ENCODE results near the gene FN3K.
"Not testable (repeated sequence)": the region's sequence is repeated elsewhere in the genome, so short reads cannot be mapped to it uniquely, and the experiment has no call there.

FN3K gene

DNA sequence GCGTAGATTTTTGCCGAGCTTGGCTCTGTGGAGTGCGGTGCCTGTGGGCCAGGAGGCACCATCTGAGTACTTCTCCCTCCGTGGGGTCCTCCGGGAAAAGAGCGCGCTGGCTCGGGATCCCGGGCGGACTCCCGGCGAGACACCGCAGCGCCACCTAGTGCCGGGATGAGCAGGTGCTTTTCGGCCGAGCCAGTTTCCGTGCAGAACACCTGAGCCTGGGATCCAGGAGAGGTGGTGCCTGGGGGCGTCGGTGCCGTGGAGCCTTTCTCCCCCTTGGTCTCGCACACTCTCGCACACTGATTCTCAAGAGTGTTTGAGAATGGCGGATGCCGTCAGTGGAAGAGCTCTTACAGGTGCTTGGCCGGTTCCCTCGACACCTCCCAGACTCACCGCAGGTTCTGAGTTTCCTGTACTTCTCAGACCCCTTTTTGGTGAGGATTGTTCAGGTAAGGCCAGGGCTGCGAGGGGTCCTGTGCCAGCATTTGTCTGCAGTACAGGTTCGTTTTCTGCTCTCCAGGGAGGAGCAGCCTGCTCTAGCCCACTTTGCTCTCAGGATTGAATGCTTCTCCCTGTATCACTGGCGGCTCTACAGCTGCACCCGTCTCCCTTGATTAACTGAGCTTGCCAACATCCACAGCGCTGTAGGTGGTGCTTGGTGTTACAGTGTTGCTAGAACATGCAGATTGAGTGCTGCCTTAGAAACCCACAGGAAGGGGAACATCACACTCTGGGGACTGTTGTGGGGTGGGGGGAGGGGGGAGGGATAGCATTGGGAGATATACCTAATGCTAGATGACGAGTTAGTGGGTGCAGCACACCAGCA, 39.8 kb downstream of the FN3K start:
- no peak for DNase-seq (ENCODE audit: low read depth)

DNA sequence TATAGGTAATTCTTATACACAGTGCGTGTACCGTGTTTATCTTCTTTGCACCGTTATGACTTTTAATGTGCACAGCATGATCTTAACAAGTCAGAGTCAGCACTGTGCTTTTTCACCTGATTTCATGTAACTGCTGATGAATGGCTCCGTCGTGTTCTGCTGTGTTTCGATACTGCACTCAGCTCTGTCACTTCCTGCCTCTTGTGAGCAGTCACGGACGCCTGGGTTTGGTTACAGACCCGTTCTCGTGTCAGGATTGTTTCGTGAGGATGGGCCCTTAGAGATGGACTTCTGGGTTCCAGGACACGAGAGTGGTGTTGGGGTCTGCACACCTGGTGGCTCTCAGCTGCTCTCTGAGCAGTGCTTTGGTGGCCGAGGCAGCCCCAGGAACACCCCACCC, 41.0 kb downstream of the FN3K start:
- DNase-seq (ENCODE audit: low read depth), result no peak

DNA sequence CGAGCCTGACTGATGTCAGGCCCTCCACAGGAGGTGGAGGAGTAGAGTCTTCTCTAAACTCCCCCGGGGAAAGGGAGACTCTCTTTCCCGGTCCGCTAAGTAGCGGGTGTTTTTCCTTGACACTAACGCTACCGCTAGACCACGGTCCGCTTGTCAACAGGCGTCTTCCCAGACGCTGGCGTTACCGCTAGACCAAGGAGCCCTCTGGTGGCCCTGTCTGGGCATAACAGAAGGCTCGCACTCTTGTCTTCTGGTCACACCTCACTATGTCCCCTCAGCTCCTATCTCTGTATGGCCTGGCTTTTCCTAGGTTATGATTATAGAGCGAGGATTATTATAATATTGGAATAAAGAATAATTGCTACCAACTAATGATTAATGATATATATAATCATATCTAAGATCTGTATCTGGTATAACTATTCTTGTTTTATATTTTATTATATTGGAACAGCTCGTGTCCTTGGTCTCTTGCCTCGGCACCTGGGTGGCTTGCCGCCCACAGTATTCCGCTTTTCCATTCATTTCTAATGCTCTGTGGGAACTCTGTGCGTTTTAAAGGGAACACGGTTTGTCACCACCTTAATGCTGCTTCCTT, 42.5 kb downstream of the FN3K start:
- DNase-seq (ENCODE audit: low read depth), result not testable (repeated sequence)

DNA sequence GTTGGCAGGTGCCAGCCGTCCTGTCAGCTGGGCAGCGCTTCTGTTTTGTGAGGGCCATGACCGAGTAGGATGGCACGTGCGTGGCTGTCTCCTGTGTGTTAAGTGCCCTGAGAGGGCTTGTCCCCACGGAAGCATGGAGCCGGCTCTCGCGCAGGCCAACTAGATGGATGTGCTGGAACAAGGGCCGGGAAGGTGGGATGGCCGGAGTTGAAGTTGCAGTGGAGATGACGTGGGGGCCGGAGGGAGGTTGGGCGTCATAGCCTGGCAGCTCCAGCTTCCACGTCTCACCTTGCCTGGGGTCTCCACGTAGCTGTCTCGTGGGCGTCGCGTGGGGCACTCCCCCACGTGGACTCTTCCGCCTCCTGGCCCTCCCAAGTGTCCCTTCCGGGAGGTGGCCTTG, 44.1 kb downstream of the FN3K start:
- DNase-seq (ENCODE audit: low read depth), result no peak

DNA sequence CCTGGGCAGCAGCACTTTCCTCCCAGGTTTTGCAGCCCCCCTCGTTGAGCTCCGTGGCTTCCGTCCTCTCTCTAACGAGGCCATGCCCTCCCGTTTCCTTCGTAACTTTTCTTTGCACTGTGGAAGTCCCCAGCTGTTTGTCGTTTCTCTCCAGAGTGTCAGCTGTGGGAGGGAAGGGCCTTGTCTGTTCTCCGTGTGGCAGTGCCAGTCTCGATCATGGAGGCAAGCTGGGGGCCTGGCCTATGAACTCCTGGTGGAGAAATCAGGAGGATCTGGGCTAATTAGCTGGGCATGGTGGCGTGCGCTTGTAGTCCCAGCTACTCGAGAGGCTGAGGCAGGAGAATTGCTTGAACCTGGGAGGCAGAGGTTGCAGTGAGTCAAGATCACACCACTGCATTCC, 44.8 kb downstream of the FN3K start:
- no peak for DNase-seq (ENCODE audit: low read depth)

DNA sequence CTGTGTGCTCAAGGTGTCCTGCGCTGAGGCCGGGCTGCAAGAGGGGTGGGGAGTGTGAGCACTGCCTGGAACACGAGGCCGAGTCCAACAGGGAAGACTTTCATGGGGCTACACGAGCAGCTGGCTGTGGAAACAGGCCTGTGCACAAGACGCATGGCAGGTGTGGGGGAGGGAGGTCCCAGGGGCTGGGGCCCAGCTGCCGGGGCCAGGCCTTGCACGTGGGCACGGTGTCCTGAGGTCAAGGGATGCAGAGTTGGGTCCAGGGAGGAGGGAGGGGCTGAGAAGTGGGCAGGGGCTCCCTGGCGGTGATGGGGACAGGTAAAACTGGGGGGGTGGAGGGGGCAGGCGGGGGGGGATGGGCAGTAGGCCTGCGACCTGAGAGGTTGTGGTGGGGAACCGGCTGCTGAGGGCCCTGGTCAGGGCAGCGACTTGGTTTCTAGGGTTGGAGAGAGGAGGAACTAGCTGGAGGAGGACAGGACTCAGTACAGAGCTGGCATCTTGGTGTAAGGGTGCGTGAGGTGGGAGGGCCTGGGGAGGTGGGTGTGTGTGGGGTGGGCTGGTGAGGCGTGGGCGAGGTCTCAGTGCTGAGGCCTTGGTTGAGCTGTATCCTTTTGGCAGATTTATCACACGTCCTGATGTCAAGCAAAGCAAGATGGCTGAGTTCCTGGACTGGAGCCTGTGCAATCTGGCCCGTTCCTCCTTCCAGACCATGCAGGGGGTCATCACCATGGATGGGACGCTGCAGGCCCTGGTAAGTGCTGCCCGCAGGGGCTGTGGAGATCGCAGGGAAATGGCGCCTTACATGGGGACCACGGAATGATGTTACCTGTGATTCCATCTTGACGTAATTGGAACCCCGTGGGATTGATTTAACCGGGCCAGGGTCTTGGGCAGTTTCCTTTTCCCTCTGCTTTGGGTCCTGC, 45.8 kb downstream of the FN3K start:
- no peak for DNase-seq (ENCODE audit: low read depth)

DNA sequence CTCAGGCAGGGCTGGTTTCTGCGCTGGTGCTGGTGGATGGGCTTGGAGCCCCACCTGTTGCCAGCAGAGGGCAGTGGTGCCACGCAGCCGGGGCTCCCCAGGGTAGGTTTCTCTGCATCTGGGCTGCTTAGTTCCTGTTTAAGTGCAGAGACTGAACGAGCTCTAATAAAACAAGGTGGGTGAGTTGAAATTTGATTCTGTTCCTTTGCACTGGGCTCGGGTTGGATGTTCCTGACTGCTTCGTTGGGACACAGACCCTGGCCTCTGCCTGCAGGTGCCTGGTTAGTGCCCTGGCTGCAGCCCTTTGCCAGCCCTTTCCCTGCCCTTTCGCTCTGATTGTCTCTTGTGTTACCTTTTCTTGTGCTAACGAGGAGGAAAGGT, 46.5 kb downstream of the FN3K start:
- DNase-seq (ENCODE audit: low read depth), result peak; percentile 70

DNA sequence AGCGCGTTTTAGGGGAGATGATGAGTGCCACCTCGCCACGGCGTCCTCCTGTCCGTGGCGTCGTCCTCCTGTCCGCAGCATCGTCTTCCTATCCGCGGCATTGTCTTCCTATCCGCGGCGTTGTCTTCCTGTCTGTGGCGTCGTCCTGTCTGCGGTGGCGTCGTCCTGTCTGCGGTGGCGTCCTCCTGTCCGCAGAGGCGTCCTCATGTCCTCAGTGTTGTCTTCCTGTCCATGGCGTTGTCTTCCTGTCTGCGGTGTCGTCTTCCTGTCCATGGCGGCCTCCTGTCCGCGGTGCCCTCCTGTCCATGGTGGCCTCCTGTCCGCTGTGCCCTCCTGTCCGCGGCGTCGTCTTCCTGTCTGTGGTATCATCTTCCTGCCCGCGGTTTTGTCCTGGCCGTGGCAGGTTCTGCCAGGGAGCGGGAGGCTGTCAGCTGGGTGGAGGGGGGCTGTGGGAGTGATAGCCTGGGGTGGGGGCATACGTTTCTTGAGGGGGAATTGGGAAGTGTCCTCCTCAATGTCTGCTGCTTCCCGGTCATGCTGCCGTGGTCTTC, 47.3 kb downstream of the FN3K start:
- DNase-seq (ENCODE audit: low read depth), result no peak

DNA sequence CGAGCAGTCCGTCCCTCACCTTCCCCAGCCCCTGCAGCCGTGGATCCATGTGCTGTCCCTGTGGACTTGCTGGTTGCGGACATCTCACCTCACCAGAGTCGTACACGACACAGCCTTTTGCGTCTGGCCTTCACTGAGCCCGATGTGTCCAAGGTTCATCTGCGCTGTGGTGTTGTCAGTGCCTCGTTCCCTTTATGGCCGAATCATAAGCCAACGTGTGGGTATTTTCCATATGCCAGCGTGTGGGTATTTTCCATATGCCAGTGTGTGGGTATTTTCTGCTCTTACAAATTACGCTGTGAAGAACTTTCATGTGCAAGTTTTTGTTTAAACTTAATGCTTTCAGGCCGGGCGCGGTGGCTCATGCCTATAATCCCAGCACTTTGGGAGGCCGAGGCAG, 48.1 kb downstream of the FN3K start:
- no peak for DNase-seq (ENCODE audit: low read depth)

DNA sequence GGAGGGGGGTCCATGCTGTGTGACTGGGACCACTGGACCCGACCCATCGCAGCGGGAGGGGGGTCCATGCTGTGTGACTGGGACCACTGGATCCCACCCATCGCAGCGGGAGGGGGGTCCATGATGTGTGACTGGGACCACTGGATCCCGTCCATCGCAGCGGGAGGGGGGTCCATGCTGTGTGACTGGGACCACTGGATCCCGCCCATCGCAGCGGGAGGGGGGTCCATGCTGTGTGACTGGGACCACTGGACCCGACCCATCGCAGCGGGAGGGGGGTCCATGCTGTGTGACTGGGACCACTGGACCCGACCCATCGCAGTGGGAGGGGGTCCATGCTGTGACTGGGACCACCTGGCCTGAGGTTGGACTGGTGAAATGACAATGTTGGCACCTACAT, 50.2 kb downstream of the FN3K start:
- not testable (repeated sequence) for DNase-seq (ENCODE audit: low read depth)

DNA sequence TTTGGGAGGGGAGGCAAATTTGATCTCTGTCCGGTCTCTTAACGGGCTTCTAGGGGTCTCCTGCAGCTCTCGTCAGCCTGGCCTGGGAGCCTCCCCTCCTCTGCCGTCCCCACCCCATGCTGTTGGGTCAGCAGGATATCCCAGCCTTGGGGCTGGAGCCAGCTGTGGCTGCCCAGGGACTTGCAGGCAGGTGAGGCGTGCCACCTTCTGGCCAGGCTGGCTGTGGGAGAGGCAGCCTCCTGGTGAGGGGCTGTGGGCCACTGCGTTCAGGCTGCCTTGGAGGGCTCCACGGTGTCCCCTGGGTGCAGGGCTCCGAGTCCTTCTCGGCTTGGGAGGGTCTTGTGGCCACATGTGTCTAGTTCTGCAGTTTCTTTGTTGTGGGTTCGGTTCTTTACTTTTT, 51.0 kb downstream of the FN3K start:
- no peak for DNase-seq (ENCODE audit: low read depth)

DNA sequence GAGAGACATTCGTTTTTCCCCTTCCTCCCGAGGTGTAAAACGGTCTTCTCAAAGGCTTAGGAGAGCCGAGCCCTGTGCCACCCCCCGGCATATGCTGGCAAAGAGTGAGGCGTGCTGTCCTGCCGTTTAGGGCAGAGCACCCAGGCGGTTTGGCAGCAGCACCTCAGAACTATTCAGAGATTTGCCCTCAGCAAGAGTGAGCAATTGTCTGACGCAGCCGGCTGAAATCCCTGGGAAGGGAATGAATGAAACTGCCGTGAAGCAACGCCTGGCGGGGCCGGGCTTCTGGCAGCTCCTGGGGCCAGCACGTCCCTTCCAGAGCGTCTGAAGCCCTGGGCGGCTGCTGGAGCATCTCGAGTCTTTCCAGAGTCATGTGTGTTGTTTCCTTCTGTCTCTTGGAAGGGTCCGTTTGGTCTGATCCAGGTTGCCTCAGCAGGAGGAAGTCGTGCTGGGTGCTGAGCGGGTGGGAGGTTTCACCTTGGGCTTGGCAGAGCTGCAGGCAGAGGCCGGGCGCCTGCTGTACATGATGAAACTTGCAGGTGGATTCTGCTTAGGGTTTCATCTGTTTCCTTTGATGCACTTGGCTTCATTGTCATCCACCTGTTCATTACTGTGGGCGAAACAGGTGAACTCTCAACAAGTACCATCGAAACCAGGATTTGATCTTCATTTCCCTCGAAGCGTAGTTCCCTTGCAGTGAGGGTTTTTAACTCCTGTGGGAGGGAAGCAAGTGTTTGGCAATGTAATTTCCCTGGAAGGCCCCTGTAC, 51.9 kb downstream of the FN3K start:
- no peak for DNase-seq (ENCODE audit: low read depth)

DNA sequence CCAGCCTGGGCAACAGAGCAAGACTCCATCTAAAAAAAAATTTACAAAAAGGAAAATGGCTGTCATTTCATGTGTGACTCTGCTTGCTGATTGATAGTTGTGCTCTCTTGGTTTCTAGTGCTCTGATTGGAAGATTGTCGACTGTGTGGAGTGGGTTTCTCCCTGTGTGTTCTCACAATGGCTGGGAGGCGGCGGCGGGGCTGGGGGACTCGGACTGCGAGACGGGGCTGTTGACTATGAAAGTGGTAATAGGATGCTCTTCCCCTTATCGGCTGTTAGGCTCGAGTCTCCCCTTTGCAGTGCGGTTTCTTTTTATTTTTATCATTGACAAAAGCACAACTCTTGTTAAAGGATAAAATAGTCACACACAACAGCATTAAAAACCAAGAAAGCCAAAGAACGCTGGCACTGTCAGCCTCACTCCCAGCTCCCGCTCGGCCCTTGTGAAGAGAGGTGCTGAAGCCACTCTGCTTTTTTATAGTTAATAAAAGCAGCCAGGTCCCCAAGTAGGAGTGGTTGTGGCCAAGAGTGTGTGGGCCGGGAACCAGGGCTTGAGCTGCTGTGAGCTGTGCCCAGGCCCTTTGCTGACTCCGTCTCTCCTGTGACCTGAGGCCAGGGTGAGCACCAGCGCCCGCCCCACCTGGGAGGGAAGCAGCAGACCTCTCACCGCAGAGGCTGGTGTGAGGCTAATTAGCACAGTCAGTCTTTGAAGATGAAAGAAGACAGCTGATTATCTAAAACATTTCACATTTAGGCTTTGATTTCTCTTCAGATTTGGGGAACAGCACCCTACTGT, 53.0 kb downstream of the FN3K start:
- DNase-seq (ENCODE audit: low read depth), result no peak

DNA sequence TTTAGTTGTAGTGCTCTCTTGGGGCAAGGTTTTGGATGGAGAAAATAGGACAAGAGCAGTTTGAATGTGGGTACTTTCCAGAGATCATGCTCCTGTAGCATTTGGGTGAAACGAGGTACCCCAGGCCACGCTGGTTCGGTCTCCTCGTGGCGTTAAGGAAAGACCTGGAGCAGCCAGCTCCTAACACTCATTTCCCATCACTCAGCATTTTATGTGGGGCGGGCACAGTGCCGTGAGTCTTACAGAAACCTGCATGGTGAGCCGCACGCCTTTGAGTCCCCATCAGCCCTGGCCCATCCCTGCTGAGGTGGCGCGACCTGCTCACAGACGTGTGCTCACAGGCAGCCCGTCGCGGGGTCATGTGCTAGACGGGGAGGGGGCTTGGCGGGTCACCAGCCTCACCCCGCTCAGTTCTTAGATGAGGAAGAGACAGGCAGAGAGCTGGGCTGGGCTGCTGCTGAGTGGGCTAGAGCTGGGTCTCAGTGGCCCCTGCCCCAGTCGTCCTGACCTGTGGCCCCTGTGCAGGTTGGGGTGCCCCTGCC, 53.7 kb downstream of the FN3K start:
- no peak for DNase-seq (ENCODE audit: low read depth)

DNA sequence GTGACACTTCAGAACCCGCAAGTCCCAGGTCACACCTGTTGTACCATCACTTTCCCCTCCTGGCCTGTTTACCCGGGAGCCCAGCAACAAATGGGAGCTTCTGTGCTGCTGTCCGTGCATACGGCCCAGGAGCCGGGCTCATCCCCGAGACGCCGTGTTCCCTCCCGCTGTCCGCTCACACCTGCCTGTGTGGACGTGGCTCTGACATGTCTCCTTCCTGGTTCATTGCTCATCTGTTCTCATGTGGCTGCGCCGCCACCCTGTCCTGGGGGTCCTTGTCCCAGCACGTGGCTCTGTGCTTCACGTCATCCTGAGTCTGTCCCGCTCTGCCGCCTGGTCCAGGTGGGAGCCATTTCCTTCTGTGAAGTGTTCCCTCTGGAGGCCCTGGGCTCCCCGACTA, 54.4 kb downstream of the FN3K start:
- DNase-seq (ENCODE audit: low read depth), result no peak

DNA sequence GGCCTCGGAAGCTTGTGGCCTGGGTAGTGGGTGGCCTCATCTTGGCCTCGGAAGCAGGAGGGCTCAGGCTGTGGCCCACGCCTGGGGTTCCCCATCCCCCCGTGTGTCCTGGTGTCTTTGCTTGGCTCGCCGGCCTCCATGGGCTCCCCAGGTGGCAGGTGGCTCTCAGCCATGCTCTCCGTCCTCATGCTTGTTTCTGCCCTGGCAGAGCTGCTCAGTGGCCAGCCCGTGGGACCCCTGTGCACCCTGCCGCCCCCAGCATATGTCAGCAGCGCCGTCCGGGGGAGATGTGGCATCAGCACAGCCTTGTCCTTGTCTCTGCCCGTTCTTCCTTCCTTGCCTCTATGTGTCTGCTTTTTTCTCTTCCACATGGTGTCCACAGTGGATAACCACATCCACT, 55.0 kb downstream of the FN3K start:
- DNase-seq (ENCODE audit: low read depth), result no peak

DNA sequence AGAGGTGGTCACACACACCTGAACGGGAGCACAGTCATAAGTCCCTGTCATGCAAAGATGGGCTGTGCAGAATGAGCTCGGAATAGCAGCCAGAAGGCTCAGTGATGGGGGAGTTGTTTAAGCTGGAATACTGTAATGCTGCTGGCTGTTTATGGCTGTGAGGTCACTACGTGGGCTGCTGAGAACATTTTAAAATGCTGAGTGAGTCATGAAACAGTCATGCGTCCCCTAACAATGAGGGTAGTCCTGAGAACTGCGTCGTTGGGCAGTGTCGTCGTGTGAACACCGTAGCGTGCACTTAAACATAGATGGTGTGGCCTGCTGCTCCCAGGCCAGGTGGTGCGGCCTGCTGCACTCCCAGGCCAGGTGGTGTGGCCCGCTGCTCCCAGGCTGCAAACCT, 56.1 kb downstream of the FN3K start:
- no peak for DNase-seq (ENCODE audit: low read depth)

DNA sequence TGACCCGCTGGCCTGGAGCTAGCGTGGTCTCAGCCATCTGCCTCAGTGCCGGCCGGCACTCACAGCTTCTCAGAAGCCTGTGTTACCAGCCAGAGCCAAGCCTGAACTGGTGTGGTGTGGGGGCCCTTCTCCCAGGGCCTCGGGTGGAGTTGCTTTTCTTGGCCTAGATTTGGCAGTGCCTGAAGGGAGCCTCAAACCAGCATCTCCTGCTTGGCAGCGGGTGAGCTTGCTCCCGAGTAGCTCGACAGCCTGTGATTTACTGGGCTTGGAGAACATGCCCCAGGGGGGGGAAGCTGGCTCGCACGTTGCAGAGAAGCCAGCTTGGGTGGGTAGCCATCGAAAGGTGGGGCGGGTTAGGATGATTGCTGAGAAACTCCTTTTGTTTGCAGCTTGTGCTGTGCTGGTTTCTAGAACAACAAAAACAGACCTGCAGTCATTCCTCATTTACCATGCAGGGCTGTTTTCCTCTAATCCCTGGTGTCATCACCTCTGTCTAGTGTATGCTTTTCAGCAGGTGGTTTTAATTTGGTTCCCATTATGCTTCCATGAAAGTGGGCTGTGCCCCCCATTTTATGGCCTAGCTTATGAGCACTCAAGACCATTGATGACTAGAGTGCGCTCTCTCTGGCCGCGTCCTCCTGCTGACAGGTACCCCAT, 58.7 kb downstream of the FN3K start:
- DNase-seq (ENCODE audit: low read depth), result no peak

DNA sequence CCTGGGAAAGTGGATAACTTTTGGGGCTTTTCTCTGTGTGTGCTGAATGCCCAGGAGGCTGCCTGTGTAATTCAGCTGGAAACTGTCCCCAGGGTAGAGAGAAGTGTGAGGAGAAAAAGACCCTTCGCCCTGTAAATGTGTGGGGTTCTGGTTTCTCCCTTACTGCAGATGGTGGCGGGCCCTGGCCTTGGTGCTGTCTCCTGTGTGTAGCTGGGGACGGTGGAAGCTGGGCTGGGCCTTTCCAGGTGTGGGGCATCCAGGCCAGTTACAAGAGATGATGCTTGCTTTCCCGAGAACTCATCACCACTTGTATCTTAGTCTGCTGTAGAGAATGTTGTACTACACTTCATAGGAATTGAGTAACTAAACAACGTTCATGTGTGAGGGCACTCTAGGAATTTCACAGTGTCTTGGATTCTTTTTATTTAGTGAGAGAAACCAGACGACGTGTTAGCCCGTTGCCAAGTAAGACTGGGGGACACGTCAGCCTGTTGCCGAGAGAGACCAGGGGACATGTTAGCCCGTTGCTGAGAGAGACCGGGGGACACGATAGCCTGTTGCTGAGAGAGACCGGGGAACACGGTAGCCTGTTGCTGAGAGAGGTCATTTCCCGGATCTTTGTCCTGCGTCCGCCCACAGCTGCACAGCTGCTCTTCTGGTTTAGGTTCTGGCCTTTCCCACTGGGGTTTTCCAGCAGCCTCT, 59.5 kb downstream of the FN3K start:
- DNase-seq (ENCODE audit: low read depth), result no peak

DNA sequence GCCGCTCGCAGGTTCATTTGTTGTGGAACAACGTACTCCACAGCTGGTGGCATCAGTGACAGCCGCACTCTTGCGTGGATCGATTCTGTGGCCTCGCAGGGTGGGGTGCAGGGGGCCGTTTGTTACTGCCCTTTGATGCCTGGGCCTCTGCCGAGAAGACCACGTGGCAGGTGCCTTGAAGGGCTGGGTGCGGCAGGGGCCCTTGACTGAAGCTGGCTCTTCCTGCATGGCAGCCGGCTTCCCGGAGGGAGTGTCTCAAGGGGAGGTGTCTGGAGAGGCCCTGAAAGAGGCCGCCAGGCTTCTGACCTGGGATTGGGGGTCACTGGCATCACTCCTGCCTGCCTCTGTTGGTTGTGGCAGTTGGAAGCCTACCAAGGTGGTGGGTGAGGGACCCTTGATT, 60.2 kb downstream of the FN3K start:
- no peak for DNase-seq (ENCODE audit: low read depth)

Data from activated T-helper 1 cell treated with Interleukin-2 at 50 U/mL for 16 hours (primary cell).